Neural cell (in vitro differentiated cells): ENCODE data around the gene SPATA31C1. TPM values are rescaled to one million over a fixed set of nuclear protein-coding genes. Genes with fewer than 3 reads are reported as not detected.

ENCODE experiments used
- H2AFZ ChIP-seq: fragments of 200-600, 300-800 bp; sonication (generic), shearing (Covaris generic); 2 replicates; pipeline ENCODE4 v1.6.0; 2014; ENCODE audit warnings: low read depth, mild to moderate bottlenecking, antibody characterized with exemption, low read length, moderate library complexity
- H3F3A ChIP-seq: fragments of 200-600 bp; shearing (Covaris generic); 2 replicates; pipeline ENCODE4 v1.6.1; 2016; ENCODE audit warnings: mild to moderate bottlenecking, moderate library complexity, mixed read lengths, antibody characterized with exemption, low read length; ENCODE audit not compliant: insufficient read depth, poor library complexity, severe bottlenecking
- H3K27ac ChIP-seq: fragments of 200-600, 300-800 bp; sonication (generic), shearing (Covaris generic); 2 replicates; pipeline ENCODE4 v1.5.1; 2014; ENCODE audit warnings: mild to moderate bottlenecking, low read length, moderate library complexity
- H3K27me3 ChIP-seq: fragments of 300-800, 200-600 bp; sonication (generic), shearing (Covaris generic); 2 replicates; pipeline ENCODE4 v1.6.0; 2014; ENCODE audit warnings: mild to moderate bottlenecking, low read depth, low read length, moderate library complexity; ENCODE audit not compliant: insufficient read depth
- H3K36me3 ChIP-seq: fragments of 300-800, 200-600 bp; sonication (generic), shearing (Covaris generic); 2 replicates; pipeline ENCODE4 v1.5.1; 2014; ENCODE audit warnings: mild to moderate bottlenecking, antibody characterized with exemption, low read length, moderate library complexity; ENCODE audit not compliant: insufficient read depth
- H3K4me2 ChIP-seq: fragments of 300-800, 200-600 bp; sonication (generic), shearing (Covaris generic); 2 replicates; pipeline ENCODE4 v1.6.0; 2014; ENCODE audit warnings: mild to moderate bottlenecking, low read length
- H3K4me3 ChIP-seq: fragments of 300-800, 200-600 bp; sonication (generic), shearing (Covaris generic); 2 replicates; pipeline ENCODE4 v1.5.1; 2014; ENCODE audit warnings: mild to moderate bottlenecking, low read length, moderate library complexity
- H3K79me2 ChIP-seq: fragments of 200-600 bp; shearing (Covaris generic); replicated peaks from 2 replicates; pipeline ENCODE4 v1.6.0; 2014; ENCODE audit warnings: mild to moderate bottlenecking, low read length, moderate library complexity; ENCODE audit not compliant: insufficient read depth
- H3K9ac ChIP-seq: fragments of 300-800, 200-600 bp; sonication (generic), shearing (Covaris generic); 2 replicates; pipeline ENCODE4 v1.6.1; 2016; ENCODE audit warnings: mild to moderate bottlenecking, low read length, mixed read lengths
- H3K9me2 ChIP-seq: fragments of 200-600 bp; shearing (Covaris generic); 2 replicates; pipeline ENCODE4 v1.6.1; 2016; ENCODE audit warnings: mild to moderate bottlenecking, low read length, mixed read lengths; ENCODE audit not compliant: insufficient read depth
- H3K9me3 ChIP-seq: fragments of 200-600, 300-800 bp; sonication (generic), shearing (Covaris generic); 2 replicates; pipeline ENCODE4 v1.6.1; 2016; ENCODE audit warnings: mild to moderate bottlenecking, mixed run types, low read length, moderate library complexity, mixed read lengths
- H4K20me1 ChIP-seq: fragments of 200-600 bp; shearing (Covaris generic); 2 replicates; pipeline ENCODE4 v1.6.1; 2016; ENCODE audit warnings: mild to moderate bottlenecking, mixed run types; ENCODE audit not compliant: insufficient read depth
- EP300 ChIP-seq: fragments of 450-650 bp; conservative IDR thresholded peaks from 2 replicates; pipeline ENCODE4 v1.6.1; 2014; ENCODE audit warnings: antibody characterized with exemption, mild to moderate bottlenecking, moderate library complexity; ENCODE audit not compliant: poor library complexity, severe bottlenecking
- EZH2 ChIP-seq: fragments of 200-600, 300-800 bp; shearing (Covaris generic), sonication (generic); IDR thresholded peaks from 2 replicates; pipeline ENCODE4 v1.6.1; 2014; ENCODE audit warnings: antibody characterized with exemption, low read length, borderline replicate concordance, mild to moderate bottlenecking; ENCODE audit not compliant: insufficient read depth, poor library complexity, severe bottlenecking
- MXI1 ChIP-seq: fragments of 450-650 bp; conservative IDR thresholded peaks from 2 replicates; pipeline ENCODE4 v1.6.1; 2014; ENCODE audit warnings: antibody characterized with exemption, mild to moderate bottlenecking; ENCODE audit not compliant: poor library complexity, severe bottlenecking
- POLR2AphosphoS5 ChIP-seq: IDR thresholded peaks from 2 replicates; pipeline ENCODE4 v1.6.1; 2012
- RAD21 ChIP-seq: fragments of 450-650 bp; conservative IDR thresholded peaks from 2 replicates; pipeline ENCODE4 v1.6.1; 2014; ENCODE audit warnings: antibody characterized with exemption, mild to moderate bottlenecking, moderate library complexity
- SMC3 ChIP-seq: fragments of 450-650 bp; conservative IDR thresholded peaks from 2 replicates; pipeline ENCODE4 v1.6.1; 2014; ENCODE audit warnings: antibody characterized with exemption, mild to moderate bottlenecking, moderate library complexity; ENCODE audit not compliant: poor library complexity
- TAF1 ChIP-seq: IDR thresholded peaks from 2 replicates; pipeline ENCODE4 v1.6.1; 2012; ENCODE audit warnings: low read depth
- polyA plus RNA-seq: library from polyadenylated mRNA; depleted of rRNA; stranded (reverse); fragments of >200 nt; gene quantifications from 2 replicates; pipeline ENCODE4 v1.2.3, GENCODE V29; 2014
- TF ChIP-seq, protein P1 (sequence below): IDR thresholded peaks from 2 replicates; pipeline ENCODE4 v1.6.1; 2012; ENCODE audit warnings: borderline replicate concordance
- TF ChIP-seq, protein P2 (sequence below): fragments of 450-650 bp; IDR thresholded peaks from 2 replicates; pipeline ENCODE4 v1.5.1; 2014; ENCODE audit warnings: antibody characterized with exemption, mild to moderate bottlenecking, moderate library complexity; ENCODE audit not compliant: poor library complexity, severe bottlenecking

SPATA31C1 gene
- polyA plus RNA-seq, 1 donor from 2014 or later: not detected

DNA sequence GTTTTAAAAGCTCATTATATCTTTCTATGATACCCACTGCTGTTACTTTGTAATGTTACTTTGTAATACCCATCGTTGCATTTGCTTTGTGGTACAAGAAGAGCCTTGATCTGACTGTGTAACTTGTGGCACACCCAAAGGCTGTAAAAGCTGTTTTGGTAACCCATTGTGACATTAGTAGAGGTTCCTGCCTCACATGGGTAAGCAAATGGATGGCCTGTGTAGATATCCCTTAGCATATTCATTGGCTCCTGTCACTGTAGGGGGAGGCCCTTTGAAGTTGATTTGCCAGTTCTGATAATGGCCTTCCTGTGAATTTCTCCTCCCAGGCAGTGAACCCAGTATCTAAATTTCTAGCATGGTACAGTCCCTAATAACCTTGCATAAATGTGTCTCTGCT, 40.8 kb downstream of the SPATA31C1 start:
- H3K27me3 ChIP-seq: no peaks in the 10 kb centered on the region
- H3K27ac ChIP-seq: no peak overlapping the region
- TF ChIP-seq POLR2AphosphoS5 (no peak), MXI1 (no peak), SMC3 (no peak), EP300 (no peak), EZH2 (no peak), RAD21 (no peak), TAF1 (no peak)
- TF ChIP-seq, protein P1, sequence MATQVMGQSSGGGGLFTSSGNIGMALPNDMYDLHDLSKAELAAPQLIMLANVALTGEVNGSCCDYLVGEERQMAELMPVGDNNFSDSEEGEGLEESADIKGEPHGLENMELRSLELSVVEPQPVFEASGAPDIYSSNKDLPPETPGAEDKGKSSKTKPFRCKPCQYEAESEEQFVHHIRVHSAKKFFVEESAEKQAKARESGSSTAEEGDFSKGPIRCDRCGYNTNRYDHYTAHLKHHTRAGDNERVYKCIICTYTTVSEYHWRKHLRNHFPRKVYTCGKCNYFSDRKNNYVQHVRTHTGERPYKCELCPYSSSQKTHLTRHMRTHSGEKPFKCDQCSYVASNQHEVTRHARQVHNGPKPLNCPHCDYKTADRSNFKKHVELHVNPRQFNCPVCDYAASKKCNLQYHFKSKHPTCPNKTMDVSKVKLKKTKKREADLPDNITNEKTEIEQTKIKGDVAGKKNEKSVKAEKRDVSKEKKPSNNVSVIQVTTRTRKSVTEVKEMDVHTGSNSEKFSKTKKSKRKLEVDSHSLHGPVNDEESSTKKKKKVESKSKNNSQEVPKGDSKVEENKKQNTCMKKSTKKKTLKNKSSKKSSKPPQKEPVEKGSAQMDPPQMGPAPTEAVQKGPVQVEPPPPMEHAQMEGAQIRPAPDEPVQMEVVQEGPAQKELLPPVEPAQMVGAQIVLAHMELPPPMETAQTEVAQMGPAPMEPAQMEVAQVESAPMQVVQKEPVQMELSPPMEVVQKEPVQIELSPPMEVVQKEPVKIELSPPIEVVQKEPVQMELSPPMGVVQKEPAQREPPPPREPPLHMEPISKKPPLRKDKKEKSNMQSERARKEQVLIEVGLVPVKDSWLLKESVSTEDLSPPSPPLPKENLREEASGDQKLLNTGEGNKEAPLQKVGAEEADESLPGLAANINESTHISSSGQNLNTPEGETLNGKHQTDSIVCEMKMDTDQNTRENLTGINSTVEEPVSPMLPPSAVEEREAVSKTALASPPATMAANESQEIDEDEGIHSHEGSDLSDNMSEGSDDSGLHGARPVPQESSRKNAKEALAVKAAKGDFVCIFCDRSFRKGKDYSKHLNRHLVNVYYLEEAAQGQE: no peak
- TF ChIP-seq, protein P2, sequence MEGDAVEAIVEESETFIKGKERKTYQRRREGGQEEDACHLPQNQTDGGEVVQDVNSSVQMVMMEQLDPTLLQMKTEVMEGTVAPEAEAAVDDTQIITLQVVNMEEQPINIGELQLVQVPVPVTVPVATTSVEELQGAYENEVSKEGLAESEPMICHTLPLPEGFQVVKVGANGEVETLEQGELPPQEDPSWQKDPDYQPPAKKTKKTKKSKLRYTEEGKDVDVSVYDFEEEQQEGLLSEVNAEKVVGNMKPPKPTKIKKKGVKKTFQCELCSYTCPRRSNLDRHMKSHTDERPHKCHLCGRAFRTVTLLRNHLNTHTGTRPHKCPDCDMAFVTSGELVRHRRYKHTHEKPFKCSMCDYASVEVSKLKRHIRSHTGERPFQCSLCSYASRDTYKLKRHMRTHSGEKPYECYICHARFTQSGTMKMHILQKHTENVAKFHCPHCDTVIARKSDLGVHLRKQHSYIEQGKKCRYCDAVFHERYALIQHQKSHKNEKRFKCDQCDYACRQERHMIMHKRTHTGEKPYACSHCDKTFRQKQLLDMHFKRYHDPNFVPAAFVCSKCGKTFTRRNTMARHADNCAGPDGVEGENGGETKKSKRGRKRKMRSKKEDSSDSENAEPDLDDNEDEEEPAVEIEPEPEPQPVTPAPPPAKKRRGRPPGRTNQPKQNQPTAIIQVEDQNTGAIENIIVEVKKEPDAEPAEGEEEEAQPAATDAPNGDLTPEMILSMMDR: no peak
- H3K9ac ChIP-seq: no peak overlapping the region
- no peaks in the 10 kb centered on the region for H3K36me3 ChIP-seq
- H3K4me2 ChIP-seq: no peak overlapping the region
- no peak overlapping the region for H3K4me3 ChIP-seq
- H2AFZ ChIP-seq: no peak overlapping the region
- H3K9me2 ChIP-seq: no peaks in the 10 kb centered on the region
- no peaks in the 10 kb centered on the region for H4K20me1 ChIP-seq
- no peaks in the 10 kb centered on the region for H3F3A ChIP-seq
- H3K79me2 ChIP-seq: no peaks in the 10 kb centered on the region
- H3K9me3 ChIP-seq: no peaks in the 10 kb centered on the region

DNA sequence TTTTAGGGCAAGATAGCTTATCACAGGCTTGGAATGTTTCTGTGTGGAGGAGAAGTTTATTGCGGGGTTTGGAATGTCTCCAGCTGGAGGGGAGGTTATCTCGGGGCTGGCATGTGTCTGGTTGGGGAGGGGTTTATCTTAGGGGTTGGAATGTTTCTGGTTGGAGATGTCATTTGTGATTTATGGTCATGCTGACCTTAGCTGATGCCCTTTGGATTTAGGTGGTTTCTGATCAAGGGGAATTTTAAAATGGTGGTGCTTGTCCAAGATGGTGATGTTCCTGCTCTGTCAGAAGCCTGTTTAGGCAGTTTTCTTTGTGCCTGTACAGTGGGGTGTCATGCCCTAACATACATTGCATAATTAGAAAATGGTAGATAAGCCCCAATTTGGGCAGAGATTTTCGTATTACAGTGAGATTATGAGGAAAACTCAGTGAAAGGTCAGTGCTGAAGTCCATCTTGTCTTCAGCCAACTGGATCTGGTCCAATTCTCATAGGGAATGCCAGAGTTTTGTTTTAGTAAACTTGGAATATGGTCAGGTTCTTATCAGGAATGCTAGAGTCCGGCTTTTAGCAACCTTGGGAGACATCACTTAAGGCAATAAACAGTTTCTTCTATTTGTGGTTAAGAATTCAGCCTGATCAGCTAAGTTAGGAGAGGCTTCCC, 42.3 kb downstream of the SPATA31C1 start:
- Histone ChIP-seq H4K20me1 (no peaks in the 10 kb centered on the region), H3K4me3 (no peak overlapping the region), H3F3A (no peaks in the 10 kb centered on the region), H3K27me3 (no peaks in the 10 kb centered on the region), H3K9me3 (no peaks in the 10 kb centered on the region), H3K9me2 (no peaks in the 10 kb centered on the region), H3K27ac (no peak overlapping the region), H3K79me2 (no peaks in the 10 kb centered on the region), H3K36me3 (no peaks in the 10 kb centered on the region), H2AFZ (no peak overlapping the region), H3K9ac (no peak overlapping the region), H3K4me2 (no peak overlapping the region)
- no peak for TF ChIP-seq EP300
- TF ChIP-seq, protein P2: no peak
- TF ChIP-seq SMC3: no peak
- no peak for TF ChIP-seq TAF1
- no peak for TF ChIP-seq POLR2AphosphoS5
- TF ChIP-seq MXI1: no peak
- TF ChIP-seq EZH2: no peak
- TF ChIP-seq, protein P1: no peak
- no peak for TF ChIP-seq RAD21
